DOHH2 (cell line): ENCODE measurements around the gene ZBTB33.

ENCODE experiments used
- H3F3A ChIP-seq: fragments of 200-600 bp; sonication (generic), shearing (Covaris generic); 2 replicates; pipeline ENCODE4 v1.6.0; 2016; ENCODE audit warnings: antibody characterized with exemption, mild to moderate bottlenecking; ENCODE audit not compliant: control insufficient read depth, insufficient read depth
- H3K27ac ChIP-seq: fragments of 200-600 bp; sonication (generic); 2 replicates; pipeline ENCODE4 v1.5.1; 2014; ENCODE audit warnings: low read depth, mild to moderate bottlenecking, low read length, moderate library complexity
- H3K27me3 ChIP-seq: fragments of 200-600 bp; sonication (generic); 2 replicates; pipeline ENCODE4 v1.6.1; 2014; ENCODE audit warnings: mild to moderate bottlenecking, low read length, mixed read lengths; ENCODE audit not compliant: control insufficient read depth
- H3K36me3 ChIP-seq: fragments of 200-600 bp; sonication (generic); 2 replicates; pipeline ENCODE4 v1.6.1; 2014; ENCODE audit warnings: mild to moderate bottlenecking, low read length, moderate library complexity, mixed read lengths; ENCODE audit not compliant: control insufficient read depth
- H3K4me1 ChIP-seq: fragments of 200-600 bp; sonication (generic); 2 replicates; pipeline ENCODE4 v1.6.1; 2014; ENCODE audit warnings: mild to moderate bottlenecking, low read length, mixed read lengths; ENCODE audit not compliant: control insufficient read depth
- H3K4me2 ChIP-seq: fragments of 200-600 bp; sonication (generic); 2 replicates; pipeline ENCODE4 v1.6.0; 2014; ENCODE audit warnings: mild to moderate bottlenecking, low read length, moderate library complexity
- H3K4me3 ChIP-seq: fragments of 200-600 bp; sonication (generic); 2 replicates; pipeline ENCODE4 v1.5.1; 2014; ENCODE audit warnings: mild to moderate bottlenecking, low read length, mixed read lengths
- H3K79me2 ChIP-seq: fragments of 200-600 bp; sonication (generic); 2 replicates; pipeline ENCODE4 v1.6.1; 2014; ENCODE audit warnings: mild to moderate bottlenecking, low read length, mixed read lengths; ENCODE audit not compliant: control insufficient read depth
- H3K9me2 ChIP-seq: fragments of 200-600 bp; sonication (generic); replicated peaks from 2 replicates; pipeline ENCODE4 v1.6.1; 2014; ENCODE audit warnings: mild to moderate bottlenecking, low read length, mixed read lengths; ENCODE audit not compliant: control insufficient read depth
- H3K9me3 ChIP-seq: fragments of 200-600 bp; sonication (generic); 2 replicates; pipeline ENCODE4 v1.6.1; 2014; ENCODE audit warnings: antibody characterized with exemption, low read length, mixed read lengths; ENCODE audit not compliant: control insufficient read depth, insufficient read depth
- H4K20me1 ChIP-seq: fragments of 200-600 bp; sonication (generic); 2 replicates; pipeline ENCODE4 v1.6.0; 2014; ENCODE audit warnings: low read depth, mild to moderate bottlenecking, antibody characterized with exemption, low read length, moderate library complexity; ENCODE audit not compliant: control insufficient read depth, insufficient read depth
- CTCF ChIP-seq: fragments of 200-600 bp; sonication (generic); IDR thresholded peaks from one replicate; pipeline ENCODE4 v1.5.1; 2014; ENCODE audit warnings: antibody characterized with exemption, mild to moderate bottlenecking, low read depth, low read length; ENCODE audit not compliant: poor library complexity, severe bottlenecking
- EZH2phosphoT487 ChIP-seq: fragments of 200-600 bp; sonication (generic); IDR thresholded peaks from 2 replicates; pipeline ENCODE4 v1.6.1; 2017; ENCODE audit warnings: borderline replicate concordance, mild to moderate bottlenecking, antibody characterized with exemption, low read length, moderate library complexity, mixed read lengths

The ZBTB33 gene

GRCh38 chrX:120274145-120274544 lies 23.5 kb downstream of the ZBTB33 start:
- no peak overlapping the region for H3K4me2 ChIP-seq
- no peaks in the 10 kb centered on the region for H3K79me2 ChIP-seq
- no peak overlapping the region for H3K4me3 ChIP-seq
- H4K20me1 ChIP-seq: no peaks in the 10 kb centered on the region
- H3K4me1 ChIP-seq: no peaks in the 10 kb centered on the region
- no peaks in the 10 kb centered on the region for H3F3A ChIP-seq
- no peaks in the 10 kb centered on the region for H3K9me3 ChIP-seq
- no peaks in the 10 kb centered on the region for H3K36me3 ChIP-seq
- H3K27me3 ChIP-seq: no peaks in the 10 kb centered on the region
- no peaks in the 10 kb centered on the region for H3K9me2 ChIP-seq
- H3K27ac ChIP-seq: no peak overlapping the region
- no peak for TF ChIP-seq CTCF
- no peak for TF ChIP-seq EZH2phosphoT487

- no peak overlapping the region for H3K4me3 ChIP-seq
- H3F3A ChIP-seq: no peaks in the 10 kb centered on the region
- H3K9me2 ChIP-seq: no peaks in the 10 kb centered on the region
- H3K27ac ChIP-seq: no peak overlapping the region
- no peak overlapping the region for H3K4me2 ChIP-seq
- H3K9me3 ChIP-seq: no peaks in the 10 kb centered on the region
- no peak for TF ChIP-seq CTCF
- no peak for TF ChIP-seq EZH2phosphoT487
- no peaks in the 10 kb centered on the region for H3K4me1 ChIP-seq
- no peaks in the 10 kb centered on the region for H3K36me3 ChIP-seq
- H3K79me2 ChIP-seq: no peaks in the 10 kb centered on the region
- H3K27me3 ChIP-seq: no peaks in the 10 kb centered on the region
- H4K20me1 ChIP-seq: no peaks in the 10 kb centered on the region
These were observed 24.3 kb downstream of the ZBTB33 start for GRCh38 chrX:120274958-120275357.

- no peak overlapping the region for H3K27ac ChIP-seq
- H3K4me2 ChIP-seq: no peak overlapping the region
- no peaks in the 10 kb centered on the region for H3F3A ChIP-seq
- no peaks in the 10 kb centered on the region for H3K27me3 ChIP-seq
- H3K4me1 ChIP-seq: no peaks in the 10 kb centered on the region
- no peaks in the 10 kb centered on the region for H4K20me1 ChIP-seq
- H3K79me2 ChIP-seq: no peaks in the 10 kb centered on the region
- TF ChIP-seq CTCF (no peak), EZH2phosphoT487 (no peak)
- no peaks in the 10 kb centered on the region for H3K9me2 ChIP-seq
- no peaks in the 10 kb centered on the region for H3K36me3 ChIP-seq
- H3K4me3 ChIP-seq: no peak overlapping the region
- H3K9me3 ChIP-seq: no peaks in the 10 kb centered on the region
These were observed 30.5 kb downstream of the ZBTB33 start for GRCh38 chrX:120281021-120281624.

GRCh38 chrX:120281761-120282160 lies 31.1 kb downstream of the ZBTB33 start:
- Histone ChIP-seq H3K4me1 (no peaks in the 10 kb centered on the region), H4K20me1 (no peaks in the 10 kb centered on the region), H3F3A (no peaks in the 10 kb centered on the region), H3K4me3 (no peak overlapping the region), H3K4me2 (no peak overlapping the region), H3K9me2 (no peaks in the 10 kb centered on the region), H3K36me3 (no peaks in the 10 kb centered on the region), H3K27me3 (no peaks in the 10 kb centered on the region), H3K9me3 (no peaks in the 10 kb centered on the region), H3K79me2 (no peaks in the 10 kb centered on the region), H3K27ac (no peak overlapping the region)
- TF ChIP-seq EZH2phosphoT487: no peak
- no peak for TF ChIP-seq CTCF
